COLO668 (cell line): ENCODE results near the gene FUZ.

ENCODE experiments used
- DNase-seq: peaks from one replicate; lab custom pipeline; 2025; ENCODE audit not compliant: unreplicated experiment; lab: John Stamatoyannopoulos, UW

Gene FUZ

DNA sequence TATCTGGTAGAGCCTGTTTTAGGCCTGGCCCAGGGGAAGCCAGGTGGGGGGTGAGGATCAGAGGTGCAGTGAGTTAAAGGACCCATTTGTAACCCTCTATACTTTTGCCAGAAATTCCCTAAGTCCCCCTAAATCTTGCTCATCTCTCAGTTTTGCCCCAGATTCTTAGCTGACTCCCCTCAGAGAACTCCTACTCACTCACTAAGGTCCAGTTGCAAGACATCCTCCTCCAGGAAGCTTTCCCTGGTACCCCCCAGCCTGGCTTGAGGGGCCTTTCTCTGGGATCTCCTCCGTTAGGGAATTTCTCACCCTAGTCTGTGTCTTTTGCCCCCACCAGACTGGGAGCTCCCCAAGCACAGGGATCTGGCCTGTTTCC lies 51.9 kb downstream of the FUZ start:
- no peak for DNase-seq

DNA sequence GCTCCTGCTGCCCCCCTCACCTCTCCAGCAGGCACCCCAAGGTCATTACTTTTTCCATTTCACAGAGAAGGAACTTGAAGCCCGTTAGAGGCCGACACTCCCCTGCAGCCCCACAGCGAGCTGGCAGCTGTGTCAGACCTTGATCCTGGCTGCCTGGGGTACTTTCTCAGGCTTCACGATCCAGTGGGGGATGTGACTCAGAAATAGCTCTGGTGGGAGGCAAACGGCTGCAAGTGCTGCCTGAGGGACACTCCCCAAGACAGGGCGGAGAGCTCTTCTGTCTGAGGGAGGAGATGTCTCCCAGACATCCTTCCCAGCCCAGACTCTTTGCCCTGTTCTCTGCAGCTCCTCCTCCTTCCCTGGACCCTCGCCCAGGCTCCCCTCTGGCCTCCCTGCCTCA lies 54.8 kb downstream of the FUZ start:
- DNase-seq: no peak
